Cardiac fibroblast (primary cell): ENCODE results near the gene ELF3.
"Not testable (repeated sequence)": the region's sequence is repeated elsewhere in the genome, so short reads cannot be mapped to it uniquely, and the experiment has no call there.

Experiments
- DNase-seq, 2 donors: peaks; one replicate each; pipeline versions ENCODE4 v3.0.0 to v3.0.0-alpha.2; 2010; ENCODE audit warnings: low read depth in 2 of 2
- H3K4me3 ChIP-seq, 2 donors: replicated peaks in 1 of 2; 1 replicate in 1 of 2; 2 replicates in 1 of 2; pipeline ENCODE4 v1.5.1; 2011; ENCODE audit warnings: low read depth in 2 of 2, low read length in 2 of 2, mild to moderate bottlenecking in 2 of 2, moderate library complexity in 1 of 2
- CTCF ChIP-seq: IDR thresholded peaks from one replicate; pipeline ENCODE4 v1.5.1; 2011; ENCODE audit warnings: low read depth, mild to moderate bottlenecking, low read length, inconsistent platforms

Gene ELF3

GRCh38 chr1:202010180-202011015 lies at the start of gene ELF3:
Gene ELF3, plus strand, starts transcription at chr1:202010587. Its CDS starts 550 bp downstream, at chr1:202011137.
- TF ChIP-seq CTCF, result no peak
- no peak for DNase-seq
- H3K4me3 ChIP-seq, result no peak within 1 kb of the TSS

GRCh38 chr1:201962382-201962781 lies 48.0 kb upstream of the ELF3 start:
- DNase-seq, H3K4me3 ChIP-seq: not testable (repeated sequence)

GRCh38 chr1:201964261-201964660 lies 46.1 kb upstream of the ELF3 start:
- peak; percentile 5 to 14 for DNase-seq
- TF ChIP-seq CTCF, result no peak
- H3K4me3 ChIP-seq, result no peak overlapping the region

GRCh38 chr1:201966171-201966570 lies 44.2 kb upstream of the ELF3 start:
- no peak for TF ChIP-seq CTCF
- H3K4me3 ChIP-seq, result no peak overlapping the region
- no peak for DNase-seq

DNA sequence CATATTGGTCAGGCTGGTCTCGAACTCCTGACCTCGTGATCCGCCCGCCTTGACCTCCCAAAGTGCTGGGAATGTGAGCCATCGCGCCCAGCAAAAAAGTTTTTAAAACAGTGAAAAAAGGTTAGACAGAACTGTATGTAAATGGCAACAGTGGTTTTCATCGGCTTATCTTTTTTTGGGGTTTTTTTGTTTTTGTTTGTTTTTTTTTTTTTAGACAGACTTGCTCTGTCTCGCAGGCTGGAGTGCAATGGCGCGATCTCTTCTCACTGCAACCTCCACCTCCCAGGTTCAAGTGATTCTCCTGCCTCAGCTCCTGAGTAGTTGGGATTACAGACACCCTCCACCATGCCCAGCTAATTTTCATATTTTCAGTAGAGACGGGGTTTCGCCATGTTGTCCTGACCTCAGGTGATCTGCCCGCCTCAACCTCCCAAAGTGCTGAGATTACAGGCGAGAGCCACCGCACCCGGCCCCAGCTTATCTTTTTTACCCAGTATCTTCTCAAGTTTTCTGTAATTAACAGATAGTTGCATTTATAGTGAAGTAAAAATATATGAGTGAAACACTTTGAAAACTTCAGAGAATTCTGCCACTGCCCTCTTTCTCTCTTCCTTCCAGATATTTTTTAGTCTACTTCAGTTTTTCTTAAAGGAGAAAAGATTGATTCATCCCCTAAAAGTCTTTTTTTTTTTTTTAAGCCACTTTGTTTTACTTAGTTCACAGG lies 42.0 kb upstream of the ELF3 start:
- DNase-seq, result no peak
- no peak overlapping the region for H3K4me3 ChIP-seq
- no peak for TF ChIP-seq CTCF

GRCh38 chr1:201970334-201971159 lies 39.8 kb upstream of the ELF3 start:
- DNase-seq, result peak; percentile 4 to 46
- no peak overlapping the region for H3K4me3 ChIP-seq
- no peak for TF ChIP-seq CTCF
